Right lobe of liver (tissue), 4 donors: Measurements from ENCODE around the gene LEF1.

ENCODE experiments used
- POLR2A ChIP-seq: fragments of 450-650 bp; IDR thresholded peaks from one replicate; pipeline ENCODE4 v1.6.1; 2017; ENCODE audit warnings: antibody characterized with exemption, mild to moderate bottlenecking
- TF ChIP-seq, protein P1 (sequence below), 4 donors: fragments of 200-600 bp in 3 of 4; fragments of 450-650 bp in 1 of 4; IDR thresholded peaks; one replicate each; pipeline versions ENCODE4 v1.5.1 to v1.8.0; 2016 to 2022; ENCODE audit warnings: antibody characterized with exemption in 4 of 4, mild to moderate bottlenecking in 2 of 4
- donor health status: DM: no; HTN: no; CAD: no.
- donor health status: DM: no; HTN: no; CAD: no.
- donor health status: DM: no; HTN: yes; CAD: no.

DNA sequence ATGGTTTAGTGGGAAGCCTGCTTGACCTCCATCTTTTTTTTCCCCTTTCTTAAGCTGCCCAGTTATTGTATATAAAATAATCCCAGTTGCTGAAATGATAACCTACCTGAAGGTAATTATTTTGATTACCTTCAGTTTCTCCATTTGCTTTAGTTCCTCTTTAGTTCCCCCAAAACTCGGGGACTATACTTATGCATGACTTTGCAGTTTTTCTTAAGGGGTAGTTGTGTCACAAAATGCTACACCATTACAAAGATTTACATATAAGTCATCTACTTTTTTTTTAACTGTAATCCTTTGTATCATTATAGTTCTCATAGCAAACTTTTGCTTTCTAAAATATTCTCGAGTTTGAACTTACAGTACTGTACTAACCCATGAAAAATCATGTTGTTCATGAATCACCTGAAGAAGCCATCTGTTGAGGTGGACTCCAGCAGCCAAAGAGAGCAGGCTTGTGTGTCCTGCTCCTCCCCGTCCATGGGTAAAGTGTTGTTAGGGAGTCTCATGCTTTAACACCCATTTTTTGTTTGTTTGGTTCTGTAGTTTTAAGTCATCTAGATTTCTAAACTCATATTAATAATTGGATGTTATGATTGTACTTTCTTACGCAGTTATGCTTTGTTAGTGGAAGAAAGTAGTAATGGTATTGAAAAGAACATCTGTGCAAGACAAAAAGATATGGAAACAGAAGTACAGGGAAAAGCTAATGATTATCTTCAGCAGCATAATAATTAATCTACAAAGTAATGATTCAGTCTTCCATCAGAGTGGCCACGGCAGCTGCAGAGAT, 144.5 kb downstream of the LEF1 start:
- TF ChIP-seq, protein P1, sequence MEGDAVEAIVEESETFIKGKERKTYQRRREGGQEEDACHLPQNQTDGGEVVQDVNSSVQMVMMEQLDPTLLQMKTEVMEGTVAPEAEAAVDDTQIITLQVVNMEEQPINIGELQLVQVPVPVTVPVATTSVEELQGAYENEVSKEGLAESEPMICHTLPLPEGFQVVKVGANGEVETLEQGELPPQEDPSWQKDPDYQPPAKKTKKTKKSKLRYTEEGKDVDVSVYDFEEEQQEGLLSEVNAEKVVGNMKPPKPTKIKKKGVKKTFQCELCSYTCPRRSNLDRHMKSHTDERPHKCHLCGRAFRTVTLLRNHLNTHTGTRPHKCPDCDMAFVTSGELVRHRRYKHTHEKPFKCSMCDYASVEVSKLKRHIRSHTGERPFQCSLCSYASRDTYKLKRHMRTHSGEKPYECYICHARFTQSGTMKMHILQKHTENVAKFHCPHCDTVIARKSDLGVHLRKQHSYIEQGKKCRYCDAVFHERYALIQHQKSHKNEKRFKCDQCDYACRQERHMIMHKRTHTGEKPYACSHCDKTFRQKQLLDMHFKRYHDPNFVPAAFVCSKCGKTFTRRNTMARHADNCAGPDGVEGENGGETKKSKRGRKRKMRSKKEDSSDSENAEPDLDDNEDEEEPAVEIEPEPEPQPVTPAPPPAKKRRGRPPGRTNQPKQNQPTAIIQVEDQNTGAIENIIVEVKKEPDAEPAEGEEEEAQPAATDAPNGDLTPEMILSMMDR (IDR thresholded peaks at IDR 0.05), result no peak
- TF ChIP-seq POLR2A, result no peak
